HEK293 (cell line): Measurements from ENCODE around the gene TBC1D5.

Experiments
- CTCF ChIA-PET: fragments of 350-600 bp; formaldehyde crosslinking; extraction: SDS; loops from one replicate; lab custom pipeline; 2021; ENCODE audit warnings: antibody characterized with exemption; lab: Yijun Ruan, JAX
- POLR2A ChIA-PET: fragments of 300-600 bp; formaldehyde crosslinking; extraction: SDS; loops from one replicate; lab custom pipeline; 2020; ENCODE audit warnings: antibody characterized with exemption, inconsistent platforms; lab: Yijun Ruan, JAX
- H3K27ac ChIP-seq: fragments of 200-500 bp; sonication (Bioruptor generic); 2 replicates; pipeline ENCODE4 v1.5.1; 2014; ENCODE audit warnings: low read depth, low read length, control low read depth, inconsistent platforms; ENCODE audit errors: extremely low read depth
- H3K36me3 ChIP-seq, 2 experiments: fragments of 200-500 bp in 1 of 2; sonication (Bioruptor generic) in 1 of 2; 1 replicate in 1 of 2; 2 replicates in 1 of 2; pipeline ENCODE4 v1.5.1; 2014 to 2017; ENCODE audit warnings: inconsistent platforms in 2 of 2, low read length in 2 of 2; ENCODE audit not compliant: control insufficient read depth in 2 of 2, insufficient read depth in 1 of 2
- H3K4me1 ChIP-seq: fragments of 200-500 bp; sonication (Bioruptor generic); 2 replicates; pipeline ENCODE4 v1.5.1; 2014; ENCODE audit warnings: mild to moderate bottlenecking, low read length, inconsistent platforms; ENCODE audit not compliant: control insufficient read depth, insufficient read depth
- H3K4me3 ChIP-seq: 2 replicates; pipeline ENCODE4 v1.5.1; 2011; ENCODE audit warnings: low read depth, mild to moderate bottlenecking, control low read depth, low read length, moderate library complexity
- H3K9me3 ChIP-seq: fragments of 200-500 bp; sonication (Bioruptor generic); 2 replicates; pipeline ENCODE4 v1.5.1; 2014; ENCODE audit warnings: low read depth, low read length, inconsistent platforms; ENCODE audit not compliant: control insufficient read depth, insufficient read depth
- PRDM4 ChIP-seq: fragments of 450-650 bp; formaldehyde crosslinking; IDR thresholded peaks from 2 replicates; pipeline ENCODE4 v1.5.1; 2017; ENCODE audit warnings: missing biosample characterization, missing genetic modification characterization
- SCRT2 ChIP-seq: fragments of 450-650 bp; formaldehyde crosslinking; IDR thresholded peaks from 2 replicates; pipeline ENCODE4 v1.5.1; 2016; ENCODE audit warnings: missing biosample characterization, missing genetic modification characterization
- SP7 ChIP-seq: fragments of 450-650 bp; formaldehyde crosslinking; IDR thresholded peaks from 2 replicates; pipeline ENCODE4 v1.5.1; 2016; ENCODE audit warnings: missing biosample characterization, missing genetic modification characterization
- ZIC2 ChIP-seq: fragments of 450-650 bp; formaldehyde crosslinking; IDR thresholded peaks from 2 replicates; pipeline ENCODE4 v1.5.1; 2016; ENCODE audit warnings: missing biosample characterization, missing genetic modification characterization
- ZNF132 ChIP-seq: fragments of 450-650 bp; formaldehyde crosslinking; IDR thresholded peaks from 2 replicates; pipeline ENCODE4 v1.5.1; 2017; ENCODE audit warnings: missing biosample characterization, missing genetic modification characterization, borderline replicate concordance
- ZNF133 ChIP-seq: fragments of 450-650 bp; formaldehyde crosslinking; IDR thresholded peaks from 2 replicates; pipeline ENCODE4 v1.5.1; 2016; ENCODE audit warnings: missing biosample characterization, missing genetic modification characterization
- ZNF148 ChIP-seq: fragments of 450-650 bp; formaldehyde crosslinking; IDR thresholded peaks from 2 replicates; pipeline ENCODE4 v1.5.0; 2017; ENCODE audit warnings: missing biosample characterization, missing genetic modification characterization, borderline replicate concordance
- ZNF155 ChIP-seq: fragments of 450-650 bp; formaldehyde crosslinking; IDR thresholded peaks from 2 replicates; pipeline ENCODE4 v1.5.1; 2016; ENCODE audit warnings: missing biosample characterization, missing genetic modification characterization
- ZNF211 ChIP-seq: fragments of 450-650 bp; formaldehyde crosslinking; IDR thresholded peaks from 2 replicates; pipeline ENCODE4 v1.5.1; 2016; ENCODE audit warnings: low read depth, missing biosample characterization, missing genetic modification characterization
- ZNF292 ChIP-seq: fragments of 450-650 bp; formaldehyde crosslinking; IDR thresholded peaks from 2 replicates; pipeline ENCODE4 v1.5.1; 2016; ENCODE audit warnings: low read depth, missing biosample characterization, missing genetic modification characterization, borderline replicate concordance
- ZNF416 ChIP-seq: fragments of 450-650 bp; formaldehyde crosslinking; IDR thresholded peaks from 2 replicates; pipeline ENCODE4 v1.5.1; 2016; ENCODE audit warnings: missing biosample characterization, missing genetic modification characterization
- ZNF473 ChIP-seq: fragments of 450-650 bp; formaldehyde crosslinking; IDR thresholded peaks from 2 replicates; pipeline ENCODE4 v1.5.1; 2017; ENCODE audit warnings: missing biosample characterization, missing genetic modification characterization
- ZNF558 ChIP-seq: fragments of 450-650 bp; formaldehyde crosslinking; IDR thresholded peaks from 2 replicates; pipeline ENCODE4 v1.5.1; 2016; ENCODE audit warnings: missing biosample characterization, missing genetic modification characterization
- ZNF560 ChIP-seq: fragments of 450-650 bp; formaldehyde crosslinking; IDR thresholded peaks from 2 replicates; pipeline ENCODE4 v1.5.1; 2017; ENCODE audit warnings: missing biosample characterization, missing genetic modification characterization, borderline replicate concordance
- ZNF76 ChIP-seq: fragments of 450-650 bp; formaldehyde crosslinking; IDR thresholded peaks from 2 replicates; pipeline ENCODE4; 2016; ENCODE audit warnings: low read depth, missing biosample characterization, missing genetic modification characterization, borderline replicate concordance
- ZNF785 ChIP-seq: fragments of 450-650 bp; formaldehyde crosslinking; IDR thresholded peaks from 2 replicates; pipeline ENCODE4 v1.5.1; 2016; ENCODE audit warnings: missing biosample characterization, missing genetic modification characterization
- ZNF837 ChIP-seq: fragments of 450-650 bp; formaldehyde crosslinking; IDR thresholded peaks from 2 replicates; pipeline ENCODE4 v1.5.1; 2016; ENCODE audit warnings: missing biosample characterization, missing genetic modification characterization

TBC1D5 gene

GRCh38 chr3:17505856-17506255 lies 236.6 kb downstream of the TBC1D5 start (continued):
- TF ChIP-seq ZNF148 (no peak), ZNF133 (tag by site-specific recombination) (no peak), ZNF416 (tag by site-specific recombination) (no peak), ZNF292 (no peak), ZNF473 (tag by site-specific recombination) (no peak), ZNF155 (tag by site-specific recombination) (no peak), ZNF211 (no peak)

- TF ChIP-seq SCRT2 (tag by site-specific recombination) (0 out of 2 replicates have a peak, but pooled peaks have one; percentile 12), PRDM4 (tag by site-specific recombination) (no peak)
- TF ChIP-seq, all 188 proteins: peak for 1
- H3K4me1 ChIP-seq, result no peaks in the 10 kb centered on the region
- CTCF ChIA-PET, result interaction anchor here (0.6 to 1.2 kb wide), 2 partner anchors 32 to 888 kb away, joined by 3 to 5 read pairs; no protein-coding TSS in a partner anchor
Observed at GRCh38 chr3:17501745-17502144, 240.7 kb downstream of the TBC1D5 start.

GRCh38 chr3:17500618-17501017 lies 241.8 kb downstream of the TBC1D5 start:
- CTCF ChIA-PET, result no interaction called here
- Histone ChIP-seq H3K4me3 (no peak overlapping the region), H3K36me3 (no peaks in the 10 kb centered on the region), H3K27ac (no peak overlapping the region), H3K9me3 (no peaks in the 10 kb centered on the region), H3K4me1 (no peaks in the 10 kb centered on the region)
- POLR2A ChIA-PET, result no interaction called here
- TF ChIP-seq ZNF785 (tag by site-specific recombination), result no peak
- TF ChIP-seq ZNF76 (tag by site-specific recombination), result no peak
- TF ChIP-seq ZNF558 (tag by site-specific recombination), result no peak
- TF ChIP-seq ZNF837 (tag by site-specific recombination), result no peak
- TF ChIP-seq ZNF560 (tag by site-specific recombination), result no peak
- no peak for TF ChIP-seq ZNF132 (tag by site-specific recombination)
- TF ChIP-seq ZIC2, result no peak
- no peak for TF ChIP-seq SP7 (tag by site-specific recombination)

More at GRCh38 chr3:17501745-17502144, 240.7 kb downstream of the TBC1D5 start:
- POLR2A ChIA-PET, result no interaction called here
- H3K36me3 ChIP-seq, result no peaks in the 10 kb centered on the region
- H3K4me3 ChIP-seq, result no peak overlapping the region
- no peaks in the 10 kb centered on the region for H3K9me3 ChIP-seq
- no peak overlapping the region for H3K27ac ChIP-seq
